ENCODE data around the gene MMP17. TPM values are rescaled to one million over a fixed set of nuclear protein-coding genes. Genes with fewer than 3 reads are reported as not detected.

The MMP17 gene
- polyA plus RNA-seq, 1 experiment: 13.7 TPM

DNA sequence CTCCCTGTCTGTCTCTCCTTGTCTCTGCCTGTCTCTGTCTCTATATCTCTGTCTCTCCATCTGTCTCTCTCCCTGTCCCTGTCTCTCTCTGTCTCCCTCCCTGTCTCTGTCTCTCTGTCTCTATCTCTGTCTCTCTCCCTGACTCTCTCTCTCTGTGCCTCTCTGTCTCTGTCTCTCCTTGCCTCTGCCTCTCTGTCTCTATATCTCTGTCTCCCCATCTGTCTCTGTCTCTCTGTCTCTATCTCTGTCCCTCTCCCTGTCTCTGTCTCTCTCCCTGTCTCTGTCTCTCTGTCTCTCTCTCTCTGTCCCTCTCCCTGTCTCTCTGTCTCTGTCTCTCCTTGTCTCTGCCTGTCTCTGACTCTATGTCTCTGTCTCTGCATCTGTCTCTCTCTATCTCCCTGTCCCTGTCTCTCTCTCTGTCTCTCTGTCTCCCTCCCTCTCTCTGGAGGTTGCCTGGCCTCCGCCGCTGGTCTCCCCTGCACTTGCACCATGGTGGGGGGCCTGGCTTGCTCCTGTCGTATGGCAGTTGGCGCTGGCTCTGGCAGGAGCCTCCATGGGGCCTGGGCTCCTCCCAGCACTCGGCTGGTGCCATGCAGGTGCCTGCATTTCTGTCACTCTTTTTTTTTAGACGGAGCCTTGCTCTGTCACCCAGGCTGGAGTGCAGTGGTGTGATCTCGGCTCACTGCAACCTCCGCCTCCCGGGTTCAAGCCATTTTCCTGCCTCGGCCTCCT lies 28.3 kb downstream of the MMP17 start:
- H3K27me3 ChIP-seq (ENCODE audit: control insufficient read depth, insufficient read depth, low read length): no peaks in the 10 kb centered on the region
- no peak overlapping the region for H3K4me3 ChIP-seq (ENCODE audit: low read depth, low read length)
- TF ChIP-seq CTCF (IDR thresholded peaks at IDR 0.05; ENCODE audit: insufficient read depth, low read depth, low read length): no peak
- no peak for DNase-seq (ENCODE audit: low read depth)
- CTCF ChIA-PET: no interaction called here
- no peaks in the 10 kb centered on the region for H3K36me3 ChIP-seq (ENCODE audit: control insufficient read depth, insufficient read depth, low read length)
- POLR2A ChIA-PET: no interaction called here

DNA sequence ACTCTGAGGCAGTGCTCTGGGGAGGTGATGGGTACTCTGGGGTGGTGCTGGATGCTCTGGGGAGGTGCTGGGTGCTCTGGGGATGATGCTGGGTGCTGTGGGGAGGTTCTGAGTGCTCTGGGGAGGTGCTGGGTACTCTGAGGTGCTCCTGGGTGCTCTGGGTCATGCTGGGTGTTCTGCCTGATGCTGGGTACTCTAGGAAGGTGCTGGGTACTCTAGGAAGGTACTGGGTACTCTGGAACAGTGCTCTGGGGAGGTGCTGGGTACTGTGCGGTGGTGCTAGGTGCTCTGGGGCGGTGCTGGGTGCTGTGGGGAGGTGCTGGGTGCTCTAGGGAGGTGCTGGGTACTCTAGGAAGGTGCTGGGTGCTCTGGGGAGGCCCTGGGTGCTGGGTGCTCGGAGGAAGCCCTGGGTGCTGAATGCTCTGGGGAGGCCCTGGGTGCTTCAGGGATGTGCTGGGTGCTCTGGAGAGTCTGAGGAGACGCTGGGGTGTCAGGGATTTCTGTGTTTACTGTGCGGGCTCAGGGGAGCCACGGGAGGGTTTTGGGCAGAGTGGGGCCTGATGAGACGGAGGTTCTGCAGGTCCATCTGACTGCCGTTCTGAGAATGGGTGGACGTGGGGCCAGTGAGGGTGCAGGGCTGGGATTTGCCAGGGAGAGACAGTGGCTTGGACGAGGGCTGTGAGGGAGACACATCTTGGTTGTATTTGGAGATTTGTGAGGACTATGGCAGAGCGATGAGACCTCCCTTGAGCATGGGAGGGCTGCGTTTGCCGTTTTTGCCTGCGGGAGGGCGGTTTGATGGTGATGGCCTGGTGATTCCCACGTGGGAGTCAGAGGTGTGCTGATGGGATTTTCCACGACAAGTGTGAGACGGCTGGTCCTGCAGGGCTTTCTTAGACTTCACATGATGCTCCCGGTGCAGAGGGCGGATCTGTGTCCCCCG lies 30.0 kb downstream of the MMP17 start:
- CTCF ChIA-PET: no interaction called here
- no peak for DNase-seq (ENCODE audit: low read depth)
- POLR2A ChIA-PET: no interaction called here
- H3K4me3 ChIP-seq (ENCODE audit: low read depth, low read length): no peak overlapping the region
- no peaks in the 10 kb centered on the region for H3K27me3 ChIP-seq (ENCODE audit: control insufficient read depth, insufficient read depth, low read length)
- H3K36me3 ChIP-seq (ENCODE audit: control insufficient read depth, insufficient read depth, low read length): no peaks in the 10 kb centered on the region
- TF ChIP-seq CTCF (IDR thresholded peaks at IDR 0.05; ENCODE audit: insufficient read depth, low read depth, low read length): no peak

DNA sequence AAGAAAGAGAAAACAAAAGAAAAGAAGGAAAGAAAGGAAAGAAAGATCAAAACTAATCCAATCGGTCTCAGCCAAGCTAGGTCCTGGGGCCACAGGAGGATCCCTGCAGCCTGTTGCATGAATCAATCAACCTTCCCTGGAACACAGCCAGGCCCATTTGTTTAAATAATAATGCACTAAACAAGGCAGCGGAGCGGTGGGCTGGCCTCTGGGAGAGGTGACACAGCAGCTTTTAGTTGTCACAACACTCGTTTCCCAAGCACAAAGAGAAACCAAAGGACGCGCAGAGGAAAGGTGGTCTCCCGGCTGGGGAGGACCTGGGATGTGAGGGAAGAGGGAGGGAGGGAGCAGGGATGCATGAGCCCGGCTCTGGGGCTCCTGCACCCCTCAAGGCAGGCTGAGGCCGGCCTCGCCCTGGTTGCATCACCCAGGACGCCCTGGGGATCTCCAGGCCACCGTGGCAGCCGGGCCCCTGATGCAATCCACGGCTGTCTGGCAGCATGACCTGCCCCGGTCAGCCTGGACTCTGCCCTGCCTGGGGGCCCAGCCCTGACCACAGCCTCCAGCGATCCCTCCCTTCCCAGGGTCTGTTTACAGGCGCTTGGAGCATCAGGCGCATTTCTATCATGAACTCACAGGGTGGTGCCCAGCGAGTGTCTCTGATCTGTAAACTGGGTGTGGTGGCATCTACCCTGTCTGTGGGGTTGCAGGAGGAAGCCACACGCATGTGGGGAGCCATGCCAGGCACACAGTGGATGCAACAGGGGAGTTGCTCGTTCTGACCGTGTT lies 32.5 kb downstream of the MMP17 start:
- ChIA-PET POLR2A (no interaction called here), CTCF (no interaction called here)
- Histone ChIP-seq H3K27me3 (ENCODE audit: control insufficient read depth, insufficient read depth, low read length) (no peaks in the 10 kb centered on the region), H3K36me3 (ENCODE audit: control insufficient read depth, insufficient read depth, low read length) (no peaks in the 10 kb centered on the region), H3K4me3 (ENCODE audit: low read depth, low read length) (no peak overlapping the region)
- peak; percentile 62 for DNase-seq (ENCODE audit: low read depth)
- TF ChIP-seq CTCF (IDR thresholded peaks at IDR 0.05; ENCODE audit: insufficient read depth, low read depth, low read length): no peak

- Histone ChIP-seq H3K27me3 (ENCODE audit: control insufficient read depth, insufficient read depth, low read length) (no peaks in the 10 kb centered on the region), H3K36me3 (ENCODE audit: control insufficient read depth, insufficient read depth, low read length) (no peaks in the 10 kb centered on the region), H3K4me3 (ENCODE audit: low read depth, low read length) (no peak overlapping the region)
- TF ChIP-seq CTCF (IDR thresholded peaks at IDR 0.05; ENCODE audit: insufficient read depth, low read depth, low read length): no peak
- ChIA-PET POLR2A (no interaction called here), CTCF (no interaction called here)
- no peak for DNase-seq (ENCODE audit: low read depth)
Observed at GRCh38 chr12:131861261-131862083, 33.3 kb downstream of the MMP17 start.
